HepG2 (cell line): Measurements from ENCODE around the gene ZNF605. TPM values are rescaled to one million over a fixed set of nuclear protein-coding genes. Genes with fewer than 3 reads are reported as not detected.

Experiments
- ETV6 ChIP-seq: sonication (generic); formaldehyde crosslinking; conservative IDR thresholded peaks from 2 replicates; pipeline ENCODE4 v1.4.0; 2020; ENCODE audit warnings: missing genetic modification reagents
- KDM3A ChIP-seq: IDR thresholded peaks from 2 replicates; pipeline ENCODE4 v1.6.1; 2018; ENCODE audit warnings: low read depth, missing compliant biosample characterization
- MIER3 ChIP-seq: IDR thresholded peaks from 2 replicates; pipeline ENCODE4 v1.6.1; 2016; ENCODE audit warnings: missing compliant biosample characterization, borderline replicate concordance
- ZNF253 ChIP-seq: sonication (generic); formaldehyde crosslinking; IDR thresholded peaks from 2 replicates; pipeline ENCODE4 v1.8.0; 2022; ENCODE audit warnings: mild to moderate bottlenecking, missing genetic modification reagents, borderline replicate concordance
- ZNF431 ChIP-seq: sonication (generic); formaldehyde crosslinking; IDR thresholded peaks from 2 replicates; pipeline ENCODE4 v1.9.0; 2022; ENCODE audit warnings: missing genetic modification reagents, low read depth, mild to moderate bottlenecking, borderline replicate concordance
- ZNF629 ChIP-seq: sonication (generic); formaldehyde crosslinking; conservative IDR thresholded peaks from 2 replicates; pipeline ENCODE4 v1.5.0; 2020; ENCODE audit warnings: missing genetic modification reagents
- ZNF639 ChIP-seq: conservative IDR thresholded peaks from 2 replicates; pipeline ENCODE4 v1.6.1; 2018; ENCODE audit warnings: missing genetic modification reagents
- polyA plus RNA-seq, 8 experiments: library from polyadenylated mRNA; depleted of rRNA in 3 of 8; stranded (reverse) in 7 of 8; unstranded in 1 of 8; fragments of >200 nt; fragmentation: Illumina TruSeq in 4 of 8; extraction: Trizol in 4 of 8; gene quantifications; 2 replicates each; pipeline versions ENCODE4 v1.2.1 to v1.2.3, GENCODE V29; 2011 to 2016; ENCODE audit warnings: low read depth in 4 of 8, missing spikeins in 1 of 8, mixed read lengths in 1 of 8; ENCODE audit not compliant: insufficient read depth in 1 of 8
- total RNA-seq, 5 experiments: library from RNA; depleted of rRNA; stranded (reverse); fragments of >200 nt; fragmentation: Illumina TruSeq; extraction: Trizol; gene quantifications; 2 replicates each; pipeline ENCODE4 v1.2.3, GENCODE V29; 2016; ENCODE audit warnings: low read depth in 1 of 5
- TF ChIP-seq, protein P1 (sequence below): sonication (generic); formaldehyde crosslinking; IDR thresholded peaks from 2 replicates; pipeline ENCODE4 v1.4.0; 2020; ENCODE audit warnings: missing genetic modification reagents, borderline replicate concordance
- TF ChIP-seq, protein P2 (sequence below): sonication (generic); formaldehyde crosslinking; IDR thresholded peaks from 2 replicates; pipeline ENCODE4 v1.5.0; 2020; ENCODE audit warnings: mild to moderate bottlenecking, missing genetic modification reagents, borderline replicate concordance
- TF ChIP-seq, protein P3 (sequence below): sonication (generic); formaldehyde crosslinking; IDR thresholded peaks from 2 replicates; pipeline ENCODE4 v1.4.0; 2020; ENCODE audit warnings: low read depth, mild to moderate bottlenecking, missing genetic modification reagents
- TF ChIP-seq, protein P4 (sequence below): sonication (generic); formaldehyde crosslinking; IDR thresholded peaks from 2 replicates; pipeline ENCODE4 v1.4.0; 2020; ENCODE audit warnings: missing genetic modification reagents

The ZNF605 gene
- total and polyA plus RNA-seq, 2 of the 13 experiments (the other 11 are each of a cell fraction or from before 2014, with no cell fraction given), result 6.7 to 6.8 TPM

DNA sequence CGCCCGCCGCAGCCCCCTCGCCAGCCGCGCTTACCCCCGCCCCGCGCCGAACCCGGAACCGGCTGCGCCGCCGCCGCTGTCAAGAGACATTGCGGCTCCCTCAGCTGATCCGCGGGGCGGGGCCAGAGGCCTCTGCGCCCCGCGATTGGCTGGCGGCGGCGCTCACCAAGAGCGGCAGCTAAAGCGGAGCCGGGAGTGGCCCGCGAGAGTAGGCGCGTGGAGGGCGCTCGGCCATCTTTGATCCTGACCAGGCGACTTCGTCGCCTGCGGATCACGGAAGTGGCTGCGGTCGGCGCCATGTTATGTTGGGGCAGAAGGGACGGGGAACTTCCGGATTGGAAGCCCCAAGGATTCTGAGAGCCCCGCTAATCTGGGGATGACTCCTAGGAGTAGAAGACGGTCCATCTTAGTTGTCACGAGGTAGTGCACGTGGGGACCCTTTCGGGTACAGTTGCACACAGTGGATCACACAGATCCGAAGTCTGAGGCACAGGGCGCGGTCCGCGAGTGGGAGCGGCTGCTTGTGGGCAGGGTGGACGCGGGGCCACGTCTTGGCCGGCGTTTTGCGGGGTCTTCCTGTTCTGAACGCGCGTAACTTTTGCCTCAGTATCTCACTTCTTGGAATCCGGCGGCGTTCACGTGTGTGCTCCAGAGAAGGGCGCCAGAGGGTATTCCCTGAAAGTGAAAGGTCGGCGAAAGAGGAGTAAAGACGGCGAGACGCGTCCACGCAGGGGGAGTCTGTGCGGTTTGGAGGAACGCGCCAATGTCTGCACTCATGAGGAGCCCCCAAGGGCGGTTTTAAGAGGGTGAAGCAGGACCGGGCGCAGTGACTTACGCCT, 68.4 kb downstream of the ZNF605 start, which contains the start of gene CHFR (continued):
- TF ChIP-seq, protein P1, sequence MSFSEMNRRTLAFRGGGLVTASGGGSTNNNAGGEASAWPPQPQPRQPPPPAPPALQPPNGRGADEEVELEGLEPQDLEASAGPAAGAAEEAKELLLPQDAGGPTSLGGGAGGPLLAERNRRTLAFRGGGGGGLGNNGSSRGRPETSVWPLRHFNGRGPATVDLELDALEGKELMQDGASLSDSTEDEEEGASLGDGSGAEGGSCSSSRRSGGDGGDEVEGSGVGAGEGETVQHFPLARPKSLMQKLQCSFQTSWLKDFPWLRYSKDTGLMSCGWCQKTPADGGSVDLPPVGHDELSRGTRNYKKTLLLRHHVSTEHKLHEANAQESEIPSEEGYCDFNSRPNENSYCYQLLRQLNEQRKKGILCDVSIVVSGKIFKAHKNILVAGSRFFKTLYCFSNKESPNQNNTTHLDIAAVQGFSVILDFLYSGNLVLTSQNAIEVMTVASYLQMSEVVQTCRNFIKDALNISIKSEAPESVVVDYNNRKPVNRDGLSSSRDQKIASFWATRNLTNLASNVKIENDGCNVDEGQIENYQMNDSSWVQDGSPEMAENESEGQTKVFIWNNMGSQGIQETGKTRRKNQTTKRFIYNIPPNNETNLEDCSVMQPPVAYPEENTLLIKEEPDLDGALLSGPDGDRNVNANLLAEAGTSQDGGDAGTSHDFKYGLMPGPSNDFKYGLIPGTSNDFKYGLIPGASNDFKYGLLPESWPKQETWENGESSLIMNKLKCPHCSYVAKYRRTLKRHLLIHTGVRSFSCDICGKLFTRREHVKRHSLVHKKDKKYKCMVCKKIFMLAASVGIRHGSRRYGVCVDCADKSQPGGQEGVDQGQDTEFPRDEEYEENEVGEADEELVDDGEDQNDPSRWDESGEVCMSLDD (CRISPR knock-in tag), result peak; percentile 47; the same call in 1 of the 2 replicates
- TF ChIP-seq MIER3 (CRISPR knock-in tag), result peak; percentile 61; the same call in 1 of the 2 replicates
- TF ChIP-seq ZNF629 (CRISPR knock-in tag), result no peak
- TF ChIP-seq, protein P2, sequence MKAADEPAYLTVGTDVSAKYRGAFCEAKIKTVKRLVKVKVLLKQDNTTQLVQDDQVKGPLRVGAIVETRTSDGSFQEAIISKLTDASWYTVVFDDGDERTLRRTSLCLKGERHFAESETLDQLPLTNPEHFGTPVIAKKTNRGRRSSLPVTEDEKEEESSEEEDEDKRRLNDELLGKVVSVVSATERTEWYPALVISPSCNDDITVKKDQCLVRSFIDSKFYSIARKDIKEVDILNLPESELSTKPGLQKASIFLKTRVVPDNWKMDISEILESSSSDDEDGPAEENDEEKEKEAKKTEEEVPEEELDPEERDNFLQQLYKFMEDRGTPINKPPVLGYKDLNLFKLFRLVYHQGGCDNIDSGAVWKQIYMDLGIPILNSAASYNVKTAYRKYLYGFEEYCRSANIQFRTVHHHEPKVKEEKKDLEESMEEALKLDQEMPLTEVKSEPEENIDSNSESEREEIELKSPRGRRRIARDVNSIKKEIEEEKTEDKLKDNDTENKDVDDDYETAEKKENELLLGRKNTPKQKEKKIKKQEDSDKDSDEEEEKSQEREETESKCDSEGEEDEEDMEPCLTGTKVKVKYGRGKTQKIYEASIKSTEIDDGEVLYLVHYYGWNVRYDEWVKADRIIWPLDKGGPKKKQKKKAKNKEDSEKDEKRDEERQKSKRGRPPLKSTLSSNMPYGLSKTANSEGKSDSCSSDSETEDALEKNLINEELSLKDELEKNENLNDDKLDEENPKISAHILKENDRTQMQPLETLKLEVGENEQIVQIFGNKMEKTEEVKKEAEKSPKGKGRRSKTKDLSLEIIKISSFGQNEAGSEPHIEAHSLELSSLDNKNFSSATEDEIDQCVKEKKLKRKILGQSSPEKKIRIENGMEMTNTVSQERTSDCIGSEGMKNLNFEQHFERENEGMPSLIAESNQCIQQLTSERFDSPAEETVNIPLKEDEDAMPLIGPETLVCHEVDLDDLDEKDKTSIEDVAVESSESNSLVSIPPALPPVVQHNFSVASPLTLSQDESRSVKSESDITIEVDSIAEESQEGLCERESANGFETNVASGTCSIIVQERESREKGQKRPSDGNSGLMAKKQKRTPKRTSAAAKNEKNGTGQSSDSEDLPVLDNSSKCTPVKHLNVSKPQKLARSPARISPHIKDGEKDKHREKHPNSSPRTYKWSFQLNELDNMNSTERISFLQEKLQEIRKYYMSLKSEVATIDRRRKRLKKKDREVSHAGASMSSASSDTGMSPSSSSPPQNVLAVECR, result peak; percentile 90; the same call in 1 of the 2 replicates
- peak; percentile 69; the same call in 1 of the 2 replicates for TF ChIP-seq ZNF431 (CRISPR knock-in tag)
- 0 out of 2 replicates have a peak, but pooled peaks have one; percentile 56 for TF ChIP-seq ZNF639 (CRISPR knock-in tag)
- TF ChIP-seq, protein P3, sequence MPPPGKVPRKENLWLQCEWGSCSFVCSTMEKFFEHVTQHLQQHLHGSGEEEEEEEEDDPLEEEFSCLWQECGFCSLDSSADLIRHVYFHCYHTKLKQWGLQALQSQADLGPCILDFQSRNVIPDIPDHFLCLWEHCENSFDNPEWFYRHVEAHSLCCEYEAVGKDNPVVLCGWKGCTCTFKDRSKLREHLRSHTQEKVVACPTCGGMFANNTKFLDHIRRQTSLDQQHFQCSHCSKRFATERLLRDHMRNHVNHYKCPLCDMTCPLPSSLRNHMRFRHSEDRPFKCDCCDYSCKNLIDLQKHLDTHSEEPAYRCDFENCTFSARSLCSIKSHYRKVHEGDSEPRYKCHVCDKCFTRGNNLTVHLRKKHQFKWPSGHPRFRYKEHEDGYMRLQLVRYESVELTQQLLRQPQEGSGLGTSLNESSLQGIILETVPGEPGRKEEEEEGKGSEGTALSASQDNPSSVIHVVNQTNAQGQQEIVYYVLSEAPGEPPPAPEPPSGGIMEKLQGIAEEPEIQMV (CRISPR knock-in tag), result peak; percentile 82
- no peak for TF ChIP-seq ZNF253 (CRISPR knock-in tag)
- TF ChIP-seq, protein P4, sequence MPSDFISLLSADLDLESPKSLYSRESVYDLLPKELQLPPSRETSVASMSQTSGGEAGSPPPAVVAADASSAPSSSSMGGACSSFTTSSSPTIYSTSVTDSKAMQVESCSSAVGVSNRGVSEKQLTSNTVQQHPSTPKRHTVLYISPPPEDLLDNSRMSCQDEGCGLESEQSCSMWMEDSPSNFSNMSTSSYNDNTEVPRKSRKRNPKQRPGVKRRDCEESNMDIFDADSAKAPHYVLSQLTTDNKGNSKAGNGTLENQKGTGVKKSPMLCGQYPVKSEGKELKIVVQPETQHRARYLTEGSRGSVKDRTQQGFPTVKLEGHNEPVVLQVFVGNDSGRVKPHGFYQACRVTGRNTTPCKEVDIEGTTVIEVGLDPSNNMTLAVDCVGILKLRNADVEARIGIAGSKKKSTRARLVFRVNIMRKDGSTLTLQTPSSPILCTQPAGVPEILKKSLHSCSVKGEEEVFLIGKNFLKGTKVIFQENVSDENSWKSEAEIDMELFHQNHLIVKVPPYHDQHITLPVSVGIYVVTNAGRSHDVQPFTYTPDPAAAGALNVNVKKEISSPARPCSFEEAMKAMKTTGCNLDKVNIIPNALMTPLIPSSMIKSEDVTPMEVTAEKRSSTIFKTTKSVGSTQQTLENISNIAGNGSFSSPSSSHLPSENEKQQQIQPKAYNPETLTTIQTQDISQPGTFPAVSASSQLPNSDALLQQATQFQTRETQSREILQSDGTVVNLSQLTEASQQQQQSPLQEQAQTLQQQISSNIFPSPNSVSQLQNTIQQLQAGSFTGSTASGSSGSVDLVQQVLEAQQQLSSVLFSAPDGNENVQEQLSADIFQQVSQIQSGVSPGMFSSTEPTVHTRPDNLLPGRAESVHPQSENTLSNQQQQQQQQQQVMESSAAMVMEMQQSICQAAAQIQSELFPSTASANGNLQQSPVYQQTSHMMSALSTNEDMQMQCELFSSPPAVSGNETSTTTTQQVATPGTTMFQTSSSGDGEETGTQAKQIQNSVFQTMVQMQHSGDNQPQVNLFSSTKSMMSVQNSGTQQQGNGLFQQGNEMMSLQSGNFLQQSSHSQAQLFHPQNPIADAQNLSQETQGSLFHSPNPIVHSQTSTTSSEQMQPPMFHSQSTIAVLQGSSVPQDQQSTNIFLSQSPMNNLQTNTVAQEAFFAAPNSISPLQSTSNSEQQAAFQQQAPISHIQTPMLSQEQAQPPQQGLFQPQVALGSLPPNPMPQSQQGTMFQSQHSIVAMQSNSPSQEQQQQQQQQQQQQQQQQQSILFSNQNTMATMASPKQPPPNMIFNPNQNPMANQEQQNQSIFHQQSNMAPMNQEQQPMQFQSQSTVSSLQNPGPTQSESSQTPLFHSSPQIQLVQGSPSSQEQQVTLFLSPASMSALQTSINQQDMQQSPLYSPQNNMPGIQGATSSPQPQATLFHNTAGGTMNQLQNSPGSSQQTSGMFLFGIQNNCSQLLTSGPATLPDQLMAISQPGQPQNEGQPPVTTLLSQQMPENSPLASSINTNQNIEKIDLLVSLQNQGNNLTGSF (CRISPR knock-in tag), result no peak
- TF ChIP-seq ETV6 (CRISPR knock-in tag), result no peak
- TF ChIP-seq KDM3A (CRISPR knock-in tag), result 0 out of 2 replicates have a peak, but pooled peaks have one; percentile 35
